Psoas muscle (tissue), 8 donors: ENCODE data around the gene PHLPP1. TPM values are rescaled to one million over a fixed set of nuclear protein-coding genes. Genes with fewer than 3 reads are reported as not detected.
"Not testable (repeated sequence)": the region's sequence is repeated elsewhere in the genome, so short reads cannot be mapped to it uniquely, and the experiment has no call there.

Source experiments
- ATAC-seq, 4 donors: fragments of 200-7000 bp; cut with Tn5 transposase; one replicate each; pipeline ENCODE4 v1.9.1; 2020; ENCODE audit warnings: moderate library complexity in 3 of 4, mild to moderate bottlenecking in 2 of 4
- DNase-seq, 2 donors: peaks; one replicate each; pipeline ENCODE4 v3.0.0-alpha.2; 2020
- H3K27ac ChIP-seq: fragments of 200-600 bp; one replicate; pipeline ENCODE4 v1.8.0; 2022
- H3K27me3 ChIP-seq, 3 donors: fragments of 200-600 bp in 1 of 3; one replicate each; pipeline versions ENCODE4 v1.6.1 to v1.8.0; 2013 to 2022; ENCODE audit warnings: low read length in 2 of 3, mild to moderate bottlenecking in 2 of 3, moderate library complexity in 1 of 3; ENCODE audit not compliant: insufficient read depth in 3 of 3
- H3K36me3 ChIP-seq, 2 donors: fragments of 200-600 bp in 1 of 2; one replicate each; pipeline versions ENCODE4 v1.6.1 to v1.8.0; 2013 to 2022; ENCODE audit warnings: low read depth in 1 of 2, mild to moderate bottlenecking in 1 of 2, moderate library complexity in 1 of 2; ENCODE audit not compliant: insufficient read depth in 1 of 2
- H3K4me1 ChIP-seq: fragments of 200-600 bp; one replicate; pipeline ENCODE4 v1.8.0; 2022
- H3K4me3 ChIP-seq: fragments of 200-600 bp; one replicate; pipeline ENCODE4 v1.8.0; 2022; ENCODE audit warnings: mild to moderate bottlenecking
- H3K9me3 ChIP-seq: fragments of 200-600 bp; one replicate; pipeline ENCODE4 v1.8.0; 2022
- WGBS, 3 donors: extraction: QIAGEN DNeasy Blood & Tissue Kit; methylation state at CpG; one replicate each; pipeline versions ENCODE4 v1.1.6 to v1.1.7; 2013; 5-methylcytosine and 5-hydroxymethylcytosine counted together
- intact Hi-C, 2 donors: fragments of 100-400 bp; cut with DNase I; formaldehyde crosslinking; loops; one replicate each; pipeline versions ENCODE4 v1.11.0 to v1.14.2; 2022
- polyA plus RNA-seq, 3 donors: library from polyadenylated mRNA; stranded (reverse); fragments of 200-250 nt; gene quantifications; one replicate each; pipeline ENCODE4 v1.2.3, GENCODE V29; 2013
- total RNA-seq, 4 donors: library from RNA; stranded (reverse); fragmentation: NEBNext Ultra II Directional in 2 of 4; extraction: Animal tissue kit (Norgen Biotek cat#: 25700) in 2 of 4; gene quantifications; one replicate each; pipeline versions ENCODE4 v1.2.1 to v1.2.4, GENCODE V29; 2021 to 2023
- TF ChIP-seq, protein P1 (sequence below): fragments of 200-600 bp; IDR thresholded peaks from one replicate; pipeline ENCODE4 v1.8.0; 2022; ENCODE audit warnings: antibody characterized with exemption
- donor health status: healthy with polysubstance abuse.
- donor health status: DM: no; HTN: no; CAD: no; lungs with moderate emphysema.
- donor health status: Bipolar disorder and iron deficiency.
- donor health status: healthy.
- donor health status: DM: yes; HTN: yes; CAD: no.
- donor health status: DM: no; HTN: no; CAD: no.
- donor health status: DM: no; HTN: no; CAD: no.
- donor health status: DM: yes; HTN: yes; CAD: no.

PHLPP1 gene
- total and polyA plus RNA-seq, 7 donors: 0.79 to 6.4 (median 3.5) TPM

DNA sequence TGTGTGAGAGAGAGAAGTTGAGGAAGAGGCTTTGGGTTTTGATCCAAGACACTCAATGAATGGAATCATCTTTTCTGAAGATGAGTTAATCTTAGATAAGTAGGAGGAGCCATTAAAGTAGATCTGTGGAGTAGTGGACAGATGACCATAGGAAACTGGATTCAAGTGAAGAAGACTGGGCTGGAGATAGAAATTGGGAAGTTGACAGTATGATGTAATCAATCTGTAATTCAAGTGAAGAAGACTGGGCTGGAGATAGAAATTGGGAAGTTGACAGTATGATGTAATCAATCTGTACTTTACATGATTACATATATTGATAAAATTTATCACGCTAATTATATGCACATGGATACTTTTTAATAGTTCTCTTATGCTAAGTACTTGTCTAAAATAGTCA lies 92.8 kb downstream of the PHLPP1 start:
- Histone ChIP-seq H3K4me1 (no peaks in the 10 kb centered on the region), H3K27ac (no peak overlapping the region), H3K27me3 (no peaks in the 10 kb centered on the region), H3K36me3 (no peaks in the 10 kb centered on the region), H3K9me3 (no peaks in the 10 kb centered on the region), H3K4me3 (no peak overlapping the region)
- 92 to 100% (median 98%) methylated on average over 1 of the region's 1 CpG for whole genome bisulfite sequencing, 3 donors
- ATAC-seq: no peak
- intact Hi-C loops: no loop called here
- TF ChIP-seq, protein P1, sequence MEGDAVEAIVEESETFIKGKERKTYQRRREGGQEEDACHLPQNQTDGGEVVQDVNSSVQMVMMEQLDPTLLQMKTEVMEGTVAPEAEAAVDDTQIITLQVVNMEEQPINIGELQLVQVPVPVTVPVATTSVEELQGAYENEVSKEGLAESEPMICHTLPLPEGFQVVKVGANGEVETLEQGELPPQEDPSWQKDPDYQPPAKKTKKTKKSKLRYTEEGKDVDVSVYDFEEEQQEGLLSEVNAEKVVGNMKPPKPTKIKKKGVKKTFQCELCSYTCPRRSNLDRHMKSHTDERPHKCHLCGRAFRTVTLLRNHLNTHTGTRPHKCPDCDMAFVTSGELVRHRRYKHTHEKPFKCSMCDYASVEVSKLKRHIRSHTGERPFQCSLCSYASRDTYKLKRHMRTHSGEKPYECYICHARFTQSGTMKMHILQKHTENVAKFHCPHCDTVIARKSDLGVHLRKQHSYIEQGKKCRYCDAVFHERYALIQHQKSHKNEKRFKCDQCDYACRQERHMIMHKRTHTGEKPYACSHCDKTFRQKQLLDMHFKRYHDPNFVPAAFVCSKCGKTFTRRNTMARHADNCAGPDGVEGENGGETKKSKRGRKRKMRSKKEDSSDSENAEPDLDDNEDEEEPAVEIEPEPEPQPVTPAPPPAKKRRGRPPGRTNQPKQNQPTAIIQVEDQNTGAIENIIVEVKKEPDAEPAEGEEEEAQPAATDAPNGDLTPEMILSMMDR: no peak
- no peak for DNase-seq

DNA sequence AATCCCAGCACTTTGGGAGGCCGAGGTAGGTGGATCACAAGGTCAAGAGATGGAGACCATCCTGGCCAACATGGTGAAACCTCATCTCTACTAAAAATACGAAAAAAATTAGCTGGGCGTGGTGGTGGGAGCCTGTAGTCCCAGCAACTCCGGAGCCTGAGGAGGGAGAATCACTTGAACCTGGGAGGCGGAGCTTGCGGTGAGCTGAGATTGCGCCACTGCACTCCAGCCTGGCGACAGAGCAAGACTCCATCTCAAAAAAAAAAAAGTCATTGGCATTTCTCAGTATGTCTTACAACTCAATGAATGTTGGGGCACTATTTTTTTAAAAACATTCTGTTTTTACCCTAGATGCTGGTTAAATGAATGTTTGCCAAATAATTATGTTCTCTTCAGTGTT lies 94.1 kb downstream of the PHLPP1 start:
- H3K4me3 ChIP-seq, H3K36me3 ChIP-seq, H3K4me1 ChIP-seq, H3K27me3 ChIP-seq, DNase-seq, H3K9me3 ChIP-seq, intact Hi-C loops, ATAC-seq, H3K27ac ChIP-seq: not testable (repeated sequence)
- 97 to 98% (median 97%) methylated on average over 8 of the region's 8 CpGs for WGBS, 3 donors

DNA sequence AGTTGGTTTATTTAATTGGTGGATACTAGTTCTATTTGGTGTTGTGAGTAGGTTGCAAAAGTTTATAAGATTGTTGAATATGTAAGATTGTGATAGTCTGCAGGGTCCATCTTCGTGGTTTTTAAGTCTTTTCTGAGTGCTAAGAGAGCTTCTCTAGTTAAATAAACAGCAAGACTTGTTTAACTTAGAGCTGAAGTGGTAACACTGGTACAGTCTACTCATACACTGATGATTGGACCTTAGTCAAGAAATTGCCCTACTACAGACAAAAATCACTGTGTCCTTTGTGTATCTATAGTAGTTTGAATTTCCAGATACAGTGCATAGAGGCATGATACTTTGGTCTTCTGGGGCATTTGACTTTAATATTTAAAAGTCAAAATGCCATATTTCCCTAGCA lies 94.6 kb downstream of the PHLPP1 start:
- no peaks in the 10 kb centered on the region for H3K4me1 ChIP-seq
- no peak for DNase-seq
- TF ChIP-seq, protein P1: no peak
- intact Hi-C loops: no loop called here
- 93 to 100% (median 95%) methylated on average over 1 of the region's 1 CpG for WGBS, 3 donors
- no peaks in the 10 kb centered on the region for H3K27me3 ChIP-seq
- no peak overlapping the region for H3K27ac ChIP-seq
- H3K36me3 ChIP-seq: no peaks in the 10 kb centered on the region
- H3K9me3 ChIP-seq: no peaks in the 10 kb centered on the region
- no peak for ATAC-seq
- no peak overlapping the region for H3K4me3 ChIP-seq

DNA sequence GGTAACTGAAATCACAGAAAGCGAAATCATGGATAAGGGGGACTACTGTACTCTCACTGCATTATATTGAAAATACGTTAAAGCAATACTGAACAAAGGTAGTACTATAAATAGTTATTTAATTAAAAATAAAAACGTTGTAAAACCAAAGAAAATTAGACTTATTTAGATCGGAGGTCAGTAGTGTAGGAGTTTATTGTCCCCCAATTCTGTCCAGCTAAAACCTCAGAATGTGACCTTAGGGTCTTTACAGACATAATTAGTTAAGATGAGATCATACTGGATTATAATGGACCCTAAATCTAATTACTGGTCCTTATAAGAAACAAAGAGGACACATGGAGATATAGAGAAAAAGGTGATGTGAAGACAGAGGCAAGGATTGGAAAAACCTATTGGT lies 95.3 kb downstream of the PHLPP1 start:
- H3K9me3 ChIP-seq: no peaks in the 10 kb centered on the region
- no peak overlapping the region for H3K27ac ChIP-seq
- TF ChIP-seq, protein P1: no peak
- H3K4me1 ChIP-seq: no peaks in the 10 kb centered on the region
- H3K36me3 ChIP-seq: no peaks in the 10 kb centered on the region
- ATAC-seq: no peak
- DNase-seq: no peak
- no peaks in the 10 kb centered on the region for H3K27me3 ChIP-seq
- 84 to 88% (median 85%) methylated on average over 4 of the region's 4 CpGs for WGBS, 3 donors
- intact Hi-C loops: no loop called here
- H3K4me3 ChIP-seq: no peak overlapping the region

DNA sequence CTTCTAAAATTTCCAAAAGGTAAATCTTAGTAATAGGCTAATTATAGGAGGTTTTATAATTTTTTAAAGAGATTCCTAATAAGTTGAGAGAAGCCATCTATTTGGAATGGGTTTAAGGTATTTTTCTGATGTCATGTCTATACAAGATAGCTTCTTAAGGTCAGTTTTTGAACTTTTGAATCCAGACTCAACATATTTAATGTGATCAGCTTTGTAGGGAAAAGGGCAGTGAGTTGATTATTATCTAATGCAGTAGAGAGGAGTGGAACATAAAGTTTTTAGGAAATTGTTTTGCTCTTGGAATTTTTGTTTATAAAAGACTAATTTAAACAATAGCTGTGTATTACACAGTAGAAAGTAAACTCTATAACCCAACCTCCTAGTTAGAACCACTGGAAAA lies 96.3 kb downstream of the PHLPP1 start:
- H3K36me3 ChIP-seq: no peaks in the 10 kb centered on the region
- TF ChIP-seq, protein P1: no peak
- ATAC-seq: no peak
- no peaks in the 10 kb centered on the region for H3K9me3 ChIP-seq
- H3K27me3 ChIP-seq: no peaks in the 10 kb centered on the region
- no peak overlapping the region for H3K27ac ChIP-seq
- intact Hi-C loops: no loop called here
- no peak for DNase-seq
- H3K4me3 ChIP-seq: no peak overlapping the region
- no peaks in the 10 kb centered on the region for H3K4me1 ChIP-seq
